Aorta (tissue), 5 donors: ENCODE data around the gene ARID5A. TPM values are rescaled to one million over a fixed set of nuclear protein-coding genes. Genes with fewer than 3 reads are reported as not detected.

Experiments
- ATAC-seq: fragments of 200-7000 bp; cut with Tn5 transposase; one replicate; pipeline ENCODE4 v1.9.1; 2022; ENCODE audit warnings: moderate library complexity; ENCODE audit not compliant: low FRiP score
- DNase-seq, 2 donors: peaks; one replicate each; pipeline ENCODE4 v3.0.0-alpha.2; 2020
- H3K27ac ChIP-seq, 2 donors: one replicate each; pipeline ENCODE4 v1.5.1; 2013; ENCODE audit warnings: low read length in 2 of 2, mild to moderate bottlenecking in 2 of 2, moderate library complexity in 2 of 2, control low read depth in 1 of 2, inconsistent platforms in 1 of 2, low read depth in 1 of 2
- H3K27me3 ChIP-seq, 2 donors: one replicate each; pipeline ENCODE4 v1.6.1; 2013; ENCODE audit warnings: control low read depth in 1 of 2, low read length in 1 of 2, mild to moderate bottlenecking in 1 of 2, moderate library complexity in 1 of 2; ENCODE audit not compliant: insufficient read depth in 2 of 2, control insufficient read depth in 1 of 2
- H3K36me3 ChIP-seq, 2 donors: one replicate each; pipeline ENCODE4 v1.6.1; 2013; ENCODE audit warnings: control low read depth in 1 of 2, low read length in 1 of 2, mild to moderate bottlenecking in 1 of 2; ENCODE audit not compliant: insufficient read depth in 2 of 2, control insufficient read depth in 1 of 2
- H3K4me1 ChIP-seq, 2 donors: one replicate each; pipeline ENCODE4 v1.6.1; 2013; ENCODE audit warnings: low read length in 2 of 2, control low read depth in 1 of 2, mild to moderate bottlenecking in 1 of 2, moderate library complexity in 1 of 2; ENCODE audit not compliant: insufficient read depth in 2 of 2, control insufficient read depth in 1 of 2
- H3K4me3 ChIP-seq, 2 donors: one replicate each; pipeline ENCODE4 v1.5.1; 2013; ENCODE audit warnings: low read length in 2 of 2, control low read depth in 1 of 2, mild to moderate bottlenecking in 1 of 2
- H3K9me3 ChIP-seq: one replicate; pipeline ENCODE4 v1.6.1; 2013; ENCODE audit warnings: mild to moderate bottlenecking, low read length; ENCODE audit not compliant: control insufficient read depth
- WGBS, 2 donors: extraction: QIAGEN DNeasy Blood & Tissue Kit; methylation state at CpG; one replicate each; pipeline ENCODE4 v1.1.7; 2013; 5-methylcytosine and 5-hydroxymethylcytosine counted together
- intact Hi-C, 2 donors: fragments of 100-400 bp; cut with DNase I; formaldehyde crosslinking; loops; one replicate each; pipeline versions ENCODE4 v1.14.2 to v1.15.0; 2022
- polyA plus RNA-seq, 2 donors: library from polyadenylated mRNA; stranded (reverse); fragments of 200-250 nt; gene quantifications; one replicate each; pipeline ENCODE4 v1.2.3, GENCODE V29; 2013
- total RNA-seq, 2 donors: library from RNA; stranded (reverse); fragmentation: NEBNext Ultra II Directional; extraction: Animal tissue kit (Norgen Biotek cat#: 25700); gene quantifications; one replicate each; pipeline ENCODE4 v1.2.1, GENCODE V29; 2021
- donor health status: healthy with polysubstance abuse.
- donor health status: Bipolar disorder and iron deficiency.
- donor health status: DM: no; HTN: no; CAD: no.
- donor health status: DM: no; HTN: no; CAD: no.
- donor health status: DM: yes; HTN: yes; CAD: no.

ARID5A gene
- total and polyA plus RNA-seq, 4 donors, result 51.5 to 264 (median 182) TPM

- Histone ChIP-seq H3K27ac (no peak overlapping the region), H3K4me3 (no peak overlapping the region), H3K9me3 (no peaks in the 10 kb centered on the region), H3K27me3 (no peaks in the 10 kb centered on the region), H3K4me1 (no peaks in the 10 kb centered on the region), H3K36me3 (peaks cover 0 to 8% of the 10 kb centered on the region in 2 donors)
- no peak for ATAC-seq
- intact Hi-C loops, result no loop called here
- peak in 1 of 2 donors; percentile 68 for DNase-seq
- 6% methylated on average over 6 of the region's 6 CpGs for WGBS, 2 donors
These were observed 11.2 kb downstream of the ARID5A start for GRCh38 chr2:96547731-96548171.

GRCh38 chr2:96548558-96549465, 12.3 kb downstream of the ARID5A start:
- Histone ChIP-seq H3K4me1 (no peaks in the 10 kb centered on the region), H3K27me3 (no peaks in the 10 kb centered on the region), H3K4me3 (no peak overlapping the region), H3K27ac (peak overlapping the region in 1 of 2 donors; percentile 18), H3K36me3 (peaks cover 0 to 8% of the 10 kb centered on the region in 2 donors), H3K9me3 (no peaks in the 10 kb centered on the region)
- intact Hi-C loops, result no loop called here
- 71 to 73% methylated on average over 20 to 24 of the region's 24 CpGs for WGBS, 2 donors
- no peak for ATAC-seq
- peak in 1 of 2 donors; percentile 61 for DNase-seq

- H3K27ac ChIP-seq, result no peak overlapping the region
- 70 to 75% methylated on average over 4 of the region's 4 CpGs for WGBS, 2 donors
- peaks cover 0 to 8% of the 10 kb centered on the region in 2 donors for H3K36me3 ChIP-seq
- DNase-seq (peak in 1 of 2 donors; percentile 63), ATAC-seq (no peak)
- H3K27me3 ChIP-seq, result no peaks in the 10 kb centered on the region
- intact Hi-C loops, result no loop called here
- no peaks in the 10 kb centered on the region for H3K4me1 ChIP-seq
- H3K4me3 ChIP-seq, result no peak overlapping the region
- H3K9me3 ChIP-seq, result no peaks in the 10 kb centered on the region
These were observed 12.9 kb downstream of the ARID5A start for GRCh38 chr2:96549466-96549785.

- intact Hi-C loops, result loop anchor here in 1 of 2 donors (5.0 kb wide), 2 partner anchors 143 to 212 kb away; partner anchors contain the start of gene CNNM4
- Histone ChIP-seq H3K9me3 (no peaks in the 10 kb centered on the region), H3K27me3 (no peaks in the 10 kb centered on the region), H3K4me3 (no peak overlapping the region), H3K4me1 (no peaks in the 10 kb centered on the region), H3K36me3 (peaks cover 0 to 8% of the 10 kb centered on the region in 2 donors), H3K27ac (no peak overlapping the region)
- ATAC-seq, result no peak
- DNase-seq, result peak in 1 of 2 donors; percentile 81
- WGBS, 2 donors, result 73 to 74% methylated on average over 49 to 61 of the region's 61 CpGs
These were observed 13.6 kb downstream of the ARID5A start for GRCh38 chr2:96549967-96550786.

- Histone ChIP-seq H3K9me3 (no peaks in the 10 kb centered on the region), H3K27me3 (no peaks in the 10 kb centered on the region), H3K4me3 (no peak overlapping the region), H3K36me3 (peaks cover 0 to 8% of the 10 kb centered on the region in 2 donors), H3K4me1 (no peaks in the 10 kb centered on the region), H3K27ac (no peak overlapping the region)
- ATAC-seq, result no peak
- peak in 1 of 2 donors; percentile 73 for DNase-seq
- intact Hi-C loops, result loop anchor here in 1 of 2 donors (5.0 kb wide), 2 partner anchors 144 to 211 kb away; partner anchors contain the start of gene CNNM4
- 92 to 95% methylated on average over 14 of the region's 14 CpGs for WGBS, 2 donors
These were observed 14.4 kb downstream of the ARID5A start for GRCh38 chr2:96550787-96551604.

GRCh38 chr2:96551605-96552314, 15.2 kb downstream of the ARID5A start:
- H3K4me1 ChIP-seq, result no peaks in the 10 kb centered on the region
- 90 to 91% methylated on average over 21 to 25 of the region's 25 CpGs for WGBS, 2 donors
- ATAC-seq, result no peak
- H3K27me3 ChIP-seq, result no peaks in the 10 kb centered on the region
- no peak overlapping the region for H3K27ac ChIP-seq
- no peaks in the 10 kb centered on the region for H3K9me3 ChIP-seq
- H3K36me3 ChIP-seq, result peaks cover 0 to 8% of the 10 kb centered on the region in 2 donors
- no peak overlapping the region for H3K4me3 ChIP-seq
- DNase-seq, result peak in 1 of 2 donors; percentile 77
- intact Hi-C loops, result loop anchor here in 1 of 2 donors (2.0 to 5.0 kb wide), 3 partner anchors 15 to 211 kb away; partner anchors contain the start of genes ARID5A and CNNM4

GRCh38 chr2:96552315-96553175, 16.0 kb downstream of the ARID5A start:
- Histone ChIP-seq H3K27me3 (no peaks in the 10 kb centered on the region), H3K27ac (no peak overlapping the region), H3K4me1 (no peaks in the 10 kb centered on the region), H3K4me3 (no peak overlapping the region), H3K36me3 (peaks cover 0 to 8% of the 10 kb centered on the region in 2 donors), H3K9me3 (no peaks in the 10 kb centered on the region)
- ATAC-seq, result no peak
- intact Hi-C loops, result loop anchor here in 1 of 2 donors (2.0 to 5.0 kb wide), 3 partner anchors 16 to 210 kb away; partner anchors contain the start of genes ARID5A and CNNM4
- no peak for DNase-seq
- WGBS, 2 donors, result 76 to 80% methylated on average over 18 of the region's 18 CpGs
